ENCODE data around the gene PRAC1. TPM values are rescaled to one million over a fixed set of nuclear protein-coding genes. Genes with fewer than 3 reads are reported as not detected.

Gene PRAC1
- total RNA-seq, 1 donor from 2014 or later = not detected

GRCh38 chr17:48676963-48677558 lies 45.3 kb downstream of the PRAC1 start:
- no peaks in the 10 kb centered on the region for H3K4me1 ChIP-seq
- no peaks in the 10 kb centered on the region for H3K36me3 ChIP-seq
- no peak for TF ChIP-seq EZH2 (IDR thresholded peaks at IDR 0.05)
- no peak for TF ChIP-seq CTCF (IDR thresholded peaks at IDR 0.05)
- no peak for TF ChIP-seq EZH2phosphoT487 (IDR thresholded peaks at IDR 0.05)
- H3K9ac ChIP-seq = no peak overlapping the region
- Mint-ChIP-seq H3K9me3 (no peaks in the 10 kb centered on the region), H3K4me3 (no peak overlapping the region), H3K27me3 (ENCODE audit: insufficient read depth, low read depth) (peaks cover 37% of the 10 kb centered on the region), H3K4me1 (no peaks in the 10 kb centered on the region), H3K36me3 (no peaks in the 10 kb centered on the region), H3K27ac (no peak overlapping the region)
- H3K27ac ChIP-seq = no peak overlapping the region
- H2AFZ ChIP-seq (replicated peaks) = no peak overlapping the region
- H3K4me3 ChIP-seq = no peak overlapping the region
- H3F3A ChIP-seq (ENCODE audit: low read depth) = no peaks in the 10 kb centered on the region
- H3K9me3 ChIP-seq (ENCODE audit: low read depth) = no peaks in the 10 kb centered on the region
- H3K27me3 ChIP-seq = peaks cover 99% of the 10 kb centered on the region
- no peak overlapping the region for H3K4me2 ChIP-seq
- no peaks in the 10 kb centered on the region for H4K20me1 ChIP-seq (ENCODE audit: low read depth)
- DNase-seq (ENCODE audit: low spot score) = no peak
- H3K79me2 ChIP-seq (ENCODE audit: low read depth) = no peaks in the 10 kb centered on the region

- Mint-ChIP-seq H3K4me1 (no peaks in the 10 kb centered on the region), H3K36me3 (no peaks in the 10 kb centered on the region), H3K27me3 (ENCODE audit: insufficient read depth, low read depth) (peaks cover 46% of the 10 kb centered on the region), H3K9me3 (no peaks in the 10 kb centered on the region), H3K4me3 (no peak overlapping the region), H3K27ac (no peak overlapping the region)
- no peaks in the 10 kb centered on the region for H4K20me1 ChIP-seq (ENCODE audit: low read depth)
- H3K36me3 ChIP-seq = no peaks in the 10 kb centered on the region
- H3K27ac ChIP-seq = no peak overlapping the region
- no peaks in the 10 kb centered on the region for H3F3A ChIP-seq (ENCODE audit: low read depth)
- no peaks in the 10 kb centered on the region for H3K4me1 ChIP-seq
- no peak overlapping the region for H3K9ac ChIP-seq
- H3K4me3 ChIP-seq = peak overlapping the region; percentile 34
- no peaks in the 10 kb centered on the region for H3K9me3 ChIP-seq (ENCODE audit: low read depth)
- peak overlapping the region; percentile 75 for H3K4me2 ChIP-seq
- peaks cover 97% of the 10 kb centered on the region for H3K27me3 ChIP-seq
- DNase-seq (ENCODE audit: low spot score) = no peak
- H3K79me2 ChIP-seq (ENCODE audit: low read depth) = no peaks in the 10 kb centered on the region
- TF ChIP-seq EZH2phosphoT487 (IDR thresholded peaks at IDR 0.05) (no peak), CTCF (IDR thresholded peaks at IDR 0.05) (no peak), EZH2 (IDR thresholded peaks at IDR 0.05) (no peak)
- peak overlapping the region; percentile 93 for H2AFZ ChIP-seq (replicated peaks)
These were observed 50.0 kb downstream of the PRAC1 start for GRCh38 chr17:48672340-48672739.

MicroRNAs within 50 kb of the gene (microRNA counts, 767-probe panel; counts per million panel counts)
- 460 counts per million, percentile 90 among the panel's probes with 10 or more counts for microRNA hsa-miR-3185

Small RNA genes lying within 50 kb of the gene (microRNA-seq; reads per million reads assigned to microRNA genes)
- gene MIR3185 = not detected

Small RNA genes lying within 50 kb of the gene (small RNA-seq; reads per million reads assigned to genes)
- gene AC091179.2 (not detected), gene COX6B1P2 (not detected), gene MIR3185 (not detected), gene RF02132 (not detected), gene RF02133 (not detected), gene RN7SL125P (not detected)

Other genes with a start within 250 kb of the PRAC1 start
- gene HOXB1, start 191.5 kb downstream of the PRAC1 start, total RNA-seq (ENCODE audit: low replicate concordance) = not detected in 2 replicates
- gene HOXB2, start 177.4 kb downstream of the PRAC1 start, total RNA-seq (ENCODE audit: low replicate concordance) = not detected in 2 replicates
- gene HOXB4, start 144.2 kb downstream of the PRAC1 start, total RNA-seq (ENCODE audit: low replicate concordance) = not detected in 2 replicates
- gene HOXB3, start 132.3 kb downstream of the PRAC1 start, total RNA-seq (ENCODE audit: low replicate concordance) = not detected in 2 replicates
- not detected in 2 replicates for gene HOXB5, start 128.7 kb downstream of the PRAC1 start, total RNA-seq (ENCODE audit: low replicate concordance)
- not detected in 2 replicates for gene HOXB6, start 117.5 kb downstream of the PRAC1 start, total RNA-seq (ENCODE audit: low replicate concordance)
- not detected in 2 replicates for gene HOXB7, start 111.5 kb downstream of the PRAC1 start, total RNA-seq (ENCODE audit: low replicate concordance)
- gene HOXB8, start 107.2 kb downstream of the PRAC1 start, total RNA-seq (ENCODE audit: low replicate concordance) = not detected in 2 replicates
- not detected in 2 replicates for gene HOXB9, start 96.2 kb downstream of the PRAC1 start, total RNA-seq (ENCODE audit: low replicate concordance)
- gene PRAC2, start 667 bp upstream of the PRAC1 start, total RNA-seq (ENCODE audit: low replicate concordance) = not detected in 2 replicates
- not detected in 2 replicates for gene HOXB13, start 6.2 kb upstream of the PRAC1 start, total RNA-seq (ENCODE audit: low replicate concordance)
- gene TTLL6, start 94.7 kb upstream of the PRAC1 start, total RNA-seq (ENCODE audit: low replicate concordance) = 6.8 and 17.4 TPM in 2 replicates
- gene CALCOCO2, start 108.5 kb upstream of the PRAC1 start, total RNA-seq (ENCODE audit: low replicate concordance) = 23.9 and 34.1 TPM in 2 replicates
- 29.4 and 51.7 TPM in 2 replicates for gene ATP5MC1, start 170.3 kb upstream of the PRAC1 start, total RNA-seq (ENCODE audit: low replicate concordance)
- 45.5 and 57.9 TPM in 2 replicates for gene UBE2Z, start 185.9 kb upstream of the PRAC1 start, total RNA-seq (ENCODE audit: low replicate concordance)
- 93.0 and 103 TPM in 2 replicates for gene SNF8, start 222.3 kb upstream of the PRAC1 start, total RNA-seq (ENCODE audit: low replicate concordance)
- not detected in 2 replicates for gene GIP, start 246.1 kb upstream of the PRAC1 start, total RNA-seq (ENCODE audit: low replicate concordance)